Measurements from ENCODE around the gene SLC1A2. TPM values are rescaled to one million over a fixed set of nuclear protein-coding genes. Genes with fewer than 3 reads are reported as not detected.
"Not testable (repeated sequence)": the region's sequence is repeated elsewhere in the genome, so short reads cannot be mapped to it uniquely, and the experiment has no call there.

Gene SLC1A2
- total RNA-seq, 5 donors from 2014 or later (not counting 1 experiment from before 2014, with no cell fraction given), result 0.07 to 0.19 (median 0.12) TPM

- H3K27me3 Mint-ChIP-seq, result no peaks in the 10 kb centered on the region
- H3K27ac Mint-ChIP-seq, result peak overlapping the region in 1 of 2 donors; percentile 4
- H3K4me1 Mint-ChIP-seq, result peaks cover 50 to 61% (median 57%) of the 10 kb centered on the region in 3 donors
- H3K9me3 ChIP-seq, result no peaks in the 10 kb centered on the region
- no peaks in the 10 kb centered on the region for H3K27me3 ChIP-seq (replicated peaks in 1 of 2; ENCODE audit: control insufficient read depth in 2 of 2, extremely low read depth in 1 of 2, insufficient read depth in 2 of 2, low read length in 1 of 2)
- no peak overlapping the region for H3K27ac ChIP-seq (ENCODE audit: low read length)
- POLR2A ChIA-PET, result interaction anchor here (0.5 to 2.3 kb wide), 4 partner anchors 14 to 236 kb away, joined by 3 to 12 read pairs (median 4); no protein-coding TSS in a partner anchor
- H3K36me3 ChIP-seq (ENCODE audit: control insufficient read depth in 2 of 2, extremely low read depth in 1 of 2, insufficient read depth in 1 of 2, low read length in 1 of 2), result peaks cover 5 to 42% of the 10 kb centered on the region in 2 donors
- peaks cover 61% of the 10 kb centered on the region for H3K36me3 Mint-ChIP-seq
- H3K4me3 ChIP-seq (ENCODE audit: control insufficient read depth in 1 of 2, extremely low read depth in 1 of 2, low read length in 1 of 2), result no peak overlapping the region
- DNase-seq (no peak), ATAC-seq (replicated peaks in 1 of 4) (no peak)
- 100% methylated on average over 2 of the region's 4 CpGs for WGBS (ENCODE audit: insufficient coverage)
- H3K9me3 Mint-ChIP-seq, result peaks cover 15 to 36% (median 27%) of the 10 kb centered on the region in 3 donors
- H3K4me3 Mint-ChIP-seq, result no peak overlapping the region
- H3K4me1 ChIP-seq (ENCODE audit: control insufficient read depth in 1 of 2, extremely low read depth in 1 of 2, insufficient read depth in 2 of 2, low read length in 2 of 2), result peaks cover 15 to 20% of the 10 kb centered on the region in 2 experiments
- CTCF ChIA-PET, result interaction anchor here in 1 of 2 donors (1.4 kb wide), 1 partner anchor 232 kb away, joined by 3 read pairs; no protein-coding TSS in a partner anchor
Measured at GRCh38 chr11:35232891-35233330, 186.4 kb downstream of the SLC1A2 start.

- no peaks in the 10 kb centered on the region for H3K27me3 Mint-ChIP-seq
- peak overlapping the region; percentile 13 to 56 for H3K27ac Mint-ChIP-seq
- ATAC-seq (replicated peaks in 1 of 4) (no peak), DNase-seq (no peak)
- H3K4me1 ChIP-seq (ENCODE audit: control insufficient read depth in 1 of 2, extremely low read depth in 1 of 2, insufficient read depth in 2 of 2, low read length in 2 of 2), result peaks cover 9% of the 10 kb centered on the region in 2 experiments
- H3K36me3 Mint-ChIP-seq, result peaks cover 75% of the 10 kb centered on the region
- POLR2A ChIA-PET, result interaction anchor here in 1 of 2 donors (0.6 to 1.6 kb wide), 2 partner anchors 16 to 74 kb away, joined by 4 to 5 read pairs; no protein-coding TSS in a partner anchor
- H3K4me1 Mint-ChIP-seq, result peaks cover 36 to 52% (median 47%) of the 10 kb centered on the region in 3 donors
- peaks cover 5 to 58% of the 10 kb centered on the region in 2 donors for H3K36me3 ChIP-seq (ENCODE audit: control insufficient read depth in 2 of 2, extremely low read depth in 1 of 2, insufficient read depth in 1 of 2, low read length in 1 of 2)
- H3K27ac ChIP-seq (ENCODE audit: low read length), result no peak overlapping the region
- H3K9me3 Mint-ChIP-seq, result peaks cover 15 to 36% (median 27%) of the 10 kb centered on the region in 3 donors
- H3K4me3 Mint-ChIP-seq, result no peak overlapping the region
- WGBS (ENCODE audit: insufficient coverage), result no CpG with 5 or more reads among the region's 5 CpGs
- H3K9me3 ChIP-seq, result no peaks in the 10 kb centered on the region
- no peaks in the 10 kb centered on the region for H3K27me3 ChIP-seq (replicated peaks in 1 of 2; ENCODE audit: control insufficient read depth in 2 of 2, extremely low read depth in 1 of 2, insufficient read depth in 2 of 2, low read length in 1 of 2)
- H3K4me3 ChIP-seq (ENCODE audit: control insufficient read depth in 1 of 2, extremely low read depth in 1 of 2, low read length in 1 of 2), result no peak overlapping the region
- CTCF ChIA-PET, result no interaction called here
Measured at GRCh38 chr11:35231076-35231860, 188.1 kb downstream of the SLC1A2 start.

- POLR2A ChIA-PET, result interaction anchor here in 1 of 2 donors (0.6 kb wide), 2 partner anchors 80 to 1277 kb away, joined by 3 to 4 read pairs; no protein-coding TSS in a partner anchor
Measured at GRCh38 chr11:35230388-35230787, 189.0 kb downstream of the SLC1A2 start.

GRCh38 chr11:35228328-35228725, 191.0 kb downstream of the SLC1A2 start:
- peaks cover 11 to 30% (median 25%) of the 10 kb centered on the region in 3 donors for H3K4me1 Mint-ChIP-seq
- Histone ChIP-seq H3K4me1 (ENCODE audit: control insufficient read depth in 1 of 2, extremely low read depth in 1 of 2, insufficient read depth in 2 of 2, low read length in 2 of 2) (no peaks in the 10 kb centered on the region), H3K27me3 (replicated peaks in 1 of 2; ENCODE audit: control insufficient read depth in 2 of 2, extremely low read depth in 1 of 2, insufficient read depth in 2 of 2, low read length in 1 of 2) (no peaks in the 10 kb centered on the region), H3K27ac (ENCODE audit: low read length) (no peak overlapping the region), H3K36me3 (ENCODE audit: control insufficient read depth in 2 of 2, extremely low read depth in 1 of 2, insufficient read depth in 1 of 2, low read length in 1 of 2) (peaks cover 9 to 87% of the 10 kb centered on the region in 2 donors), H3K4me3 (ENCODE audit: control insufficient read depth in 1 of 2, extremely low read depth in 1 of 2, low read length in 1 of 2) (no peak overlapping the region), H3K9me3 (no peaks in the 10 kb centered on the region)
- H3K9me3 Mint-ChIP-seq, result peaks cover 7 to 17% (median 11%) of the 10 kb centered on the region in 3 donors
- no peak overlapping the region for H3K4me3 Mint-ChIP-seq
- DNase-seq (no peak), ATAC-seq (replicated peaks in 1 of 4) (no peak)
- whole genome bisulfite sequencing (ENCODE audit: insufficient coverage), result 100% methylated on average over 1 of the region's 3 CpGs
- ChIA-PET CTCF (no interaction called here), POLR2A (no interaction called here)
- no peaks in the 10 kb centered on the region for H3K27me3 Mint-ChIP-seq
- H3K27ac Mint-ChIP-seq, result peak overlapping the region; percentile 63
- H3K36me3 Mint-ChIP-seq, result peaks cover 88% of the 10 kb centered on the region

More at GRCh38 chr11:35230388-35230787, 189.0 kb downstream of the SLC1A2 start:
- Mint-ChIP-seq H3K4me3 (no peak overlapping the region), H3K36me3 (peaks cover 80% of the 10 kb centered on the region), H3K9me3 (peaks cover 15 to 36% (median 26%) of the 10 kb centered on the region in 3 donors), H3K4me1 (peaks cover 32 to 47% (median 42%) of the 10 kb centered on the region in 3 donors), H3K27ac (peak overlapping the region; percentile 22 to 53), H3K27me3 (no peaks in the 10 kb centered on the region)
- ATAC-seq (replicated peaks in 1 of 4) (no peak), DNase-seq (no peak)
- no peak overlapping the region for H3K27ac ChIP-seq (ENCODE audit: low read length)
- peaks cover 1 to 3% of the 10 kb centered on the region in 2 experiments for H3K4me1 ChIP-seq (ENCODE audit: control insufficient read depth in 1 of 2, extremely low read depth in 1 of 2, insufficient read depth in 2 of 2, low read length in 2 of 2)
- no peaks in the 10 kb centered on the region for H3K9me3 ChIP-seq
- peaks cover 5 to 66% of the 10 kb centered on the region in 2 donors for H3K36me3 ChIP-seq (ENCODE audit: control insufficient read depth in 2 of 2, extremely low read depth in 1 of 2, insufficient read depth in 1 of 2, low read length in 1 of 2)
- no peaks in the 10 kb centered on the region for H3K27me3 ChIP-seq (replicated peaks in 1 of 2; ENCODE audit: control insufficient read depth in 2 of 2, extremely low read depth in 1 of 2, insufficient read depth in 2 of 2, low read length in 1 of 2)
- CTCF ChIA-PET, result no interaction called here
- no peak overlapping the region for H3K4me3 ChIP-seq (ENCODE audit: control insufficient read depth in 1 of 2, extremely low read depth in 1 of 2, low read length in 1 of 2)
- WGBS (ENCODE audit: insufficient coverage), result 100% methylated on average over 1 of the region's 1 CpG

- ChIA-PET POLR2A (interaction anchor here in 1 of 2 donors (0.5 to 0.6 kb wide), 2 partner anchors 13 to 53 kb away, joined by 3 to 4 read pairs; no protein-coding TSS in a partner anchor), CTCF (no interaction called here)
- H3K4me1 Mint-ChIP-seq, result peaks cover 8 to 32% (median 23%) of the 10 kb centered on the region in 3 donors
- peak overlapping the region; percentile 63 to 80 for H3K27ac Mint-ChIP-seq
- H3K4me3 Mint-ChIP-seq, result no peak overlapping the region
- peaks cover 91% of the 10 kb centered on the region for H3K36me3 Mint-ChIP-seq
- Histone ChIP-seq H3K36me3 (ENCODE audit: control insufficient read depth in 2 of 2, extremely low read depth in 1 of 2, insufficient read depth in 1 of 2, low read length in 1 of 2) (peaks cover 9 to 92% of the 10 kb centered on the region in 2 donors), H3K4me1 (ENCODE audit: control insufficient read depth in 1 of 2, extremely low read depth in 1 of 2, insufficient read depth in 2 of 2, low read length in 2 of 2) (no peaks in the 10 kb centered on the region), H3K9me3 (no peaks in the 10 kb centered on the region), H3K27me3 (replicated peaks in 1 of 2; ENCODE audit: control insufficient read depth in 2 of 2, extremely low read depth in 1 of 2, insufficient read depth in 2 of 2, low read length in 1 of 2) (no peaks in the 10 kb centered on the region), H3K4me3 (ENCODE audit: control insufficient read depth in 1 of 2, extremely low read depth in 1 of 2, low read length in 1 of 2) (no peak overlapping the region), H3K27ac (ENCODE audit: low read length) (no peak overlapping the region)
- 94% methylated on average over 3 of the region's 5 CpGs for WGBS (ENCODE audit: insufficient coverage)
- DNase-seq (no peak), ATAC-seq (replicated peaks in 1 of 4) (no peak)
- peaks cover 7 to 14% (median 11%) of the 10 kb centered on the region in 3 donors for H3K9me3 Mint-ChIP-seq
- no peaks in the 10 kb centered on the region for H3K27me3 Mint-ChIP-seq
Measured at GRCh38 chr11:35227576-35228327, 191.6 kb downstream of the SLC1A2 start.

- POLR2A ChIA-PET; H3K27me3 ChIP-seq (replicated peaks in 1 of 2; ENCODE audit: control insufficient read depth in 2 of 2, extremely low read depth in 1 of 2, insufficient read depth in 2 of 2, low read length in 1 of 2): not testable (repeated sequence)
- H3K36me3 ChIP-seq (ENCODE audit: control insufficient read depth in 2 of 2, extremely low read depth in 1 of 2, insufficient read depth in 1 of 2, low read length in 1 of 2), result peaks cover 9 to 95% of the 10 kb centered on the region in 2 donors
Measured at GRCh38 chr11:35226756-35227155, 192.6 kb downstream of the SLC1A2 start.

More at GRCh38 chr11:35226756-35227155, 192.6 kb downstream of the SLC1A2 start:
- H3K27ac Mint-ChIP-seq; CTCF ChIA-PET; ATAC-seq (replicated peaks in 1 of 4); H3K4me3 ChIP-seq (ENCODE audit: control insufficient read depth in 1 of 2, extremely low read depth in 1 of 2, low read length in 1 of 2); H3K4me3 Mint-ChIP-seq; H3K27me3 Mint-ChIP-seq; H3K4me1 ChIP-seq (ENCODE audit: control insufficient read depth in 1 of 2, extremely low read depth in 1 of 2, insufficient read depth in 2 of 2, low read length in 2 of 2); DNase-seq; H3K9me3 ChIP-seq; H3K27ac ChIP-seq (ENCODE audit: low read length): not testable (repeated sequence)
- peaks cover 7 to 10% (median 8%) of the 10 kb centered on the region in 3 donors for H3K9me3 Mint-ChIP-seq
- H3K36me3 Mint-ChIP-seq, result peaks cover 87% of the 10 kb centered on the region
- WGBS (ENCODE audit: insufficient coverage), result no CpG with 5 or more reads among the region's 6 CpGs
- H3K4me1 Mint-ChIP-seq, result peaks cover 8 to 29% (median 19%) of the 10 kb centered on the region in 3 donors

Data from T-cell (primary cell).